ENCODE measurements around the gene ACSL5. TPM values are rescaled to one million over a fixed set of nuclear protein-coding genes. Genes with fewer than 3 reads are reported as not detected.
A peak's percentile ranks its signal among the peaks of the same experiment; 100 is the strongest.
"Not testable (repeated sequence)": the region's sequence is repeated elsewhere in the genome, so short reads cannot be mapped to it uniquely, and the experiment has no call there.

ACSL5 gene
- polyA plus RNA-seq, 1 donor (not counting 4 experiments of a cell fraction or from before 2014, with no cell fraction given) = 0.04 TPM

DNA sequence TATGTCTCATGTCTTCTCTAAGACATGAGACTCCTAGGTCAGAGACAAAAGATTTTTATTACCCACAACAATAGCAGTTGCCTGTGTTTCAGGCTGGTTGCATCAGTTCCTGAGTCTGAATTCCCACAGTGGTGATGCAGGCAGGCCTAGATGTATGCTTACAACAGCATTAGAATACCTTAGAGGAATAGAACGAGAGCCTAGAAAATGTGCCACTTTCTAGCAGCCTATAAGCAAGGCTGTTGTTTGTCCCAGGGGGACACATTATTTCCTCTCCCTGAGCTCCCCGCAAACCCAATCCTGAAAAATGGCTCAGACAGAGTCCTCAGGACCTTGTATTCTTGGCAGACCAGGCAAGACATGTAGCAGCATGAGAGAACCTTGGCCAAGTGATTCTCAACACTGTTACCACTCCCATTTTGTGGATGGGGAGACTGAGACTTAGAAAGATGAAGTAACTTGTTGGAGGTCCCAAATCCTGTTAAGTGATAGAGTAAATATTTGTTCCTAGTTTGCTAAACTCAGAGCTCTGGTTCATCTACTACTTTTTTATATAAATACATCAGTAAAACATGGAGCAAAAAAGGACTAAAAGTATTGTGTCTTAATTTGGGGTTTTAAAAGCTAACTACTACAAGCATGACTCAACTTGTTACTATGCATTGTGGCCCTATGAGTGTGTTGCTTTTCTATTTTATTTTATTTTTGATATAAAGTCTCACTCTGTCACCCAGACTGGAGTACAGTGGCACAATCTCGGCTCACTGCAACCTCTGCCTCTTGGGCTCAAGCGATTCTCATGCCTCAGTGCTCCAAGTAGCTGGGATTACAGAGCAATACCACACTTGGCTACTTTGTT, 87.3 kb downstream of the ACSL5 start:
- dilution Hi-C loops (cut with MboI; ENCODE audit: extremely low pct_ligation_motif_present, low sequenced_read_pairs) = no loop called here
- TF ChIP-seq, protein P1, sequence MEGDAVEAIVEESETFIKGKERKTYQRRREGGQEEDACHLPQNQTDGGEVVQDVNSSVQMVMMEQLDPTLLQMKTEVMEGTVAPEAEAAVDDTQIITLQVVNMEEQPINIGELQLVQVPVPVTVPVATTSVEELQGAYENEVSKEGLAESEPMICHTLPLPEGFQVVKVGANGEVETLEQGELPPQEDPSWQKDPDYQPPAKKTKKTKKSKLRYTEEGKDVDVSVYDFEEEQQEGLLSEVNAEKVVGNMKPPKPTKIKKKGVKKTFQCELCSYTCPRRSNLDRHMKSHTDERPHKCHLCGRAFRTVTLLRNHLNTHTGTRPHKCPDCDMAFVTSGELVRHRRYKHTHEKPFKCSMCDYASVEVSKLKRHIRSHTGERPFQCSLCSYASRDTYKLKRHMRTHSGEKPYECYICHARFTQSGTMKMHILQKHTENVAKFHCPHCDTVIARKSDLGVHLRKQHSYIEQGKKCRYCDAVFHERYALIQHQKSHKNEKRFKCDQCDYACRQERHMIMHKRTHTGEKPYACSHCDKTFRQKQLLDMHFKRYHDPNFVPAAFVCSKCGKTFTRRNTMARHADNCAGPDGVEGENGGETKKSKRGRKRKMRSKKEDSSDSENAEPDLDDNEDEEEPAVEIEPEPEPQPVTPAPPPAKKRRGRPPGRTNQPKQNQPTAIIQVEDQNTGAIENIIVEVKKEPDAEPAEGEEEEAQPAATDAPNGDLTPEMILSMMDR (optimal IDR thresholded peaks at IDR 0.05 in 1 of 3, IDR thresholded peaks at IDR 0.05 in 1 of 3, conservative IDR thresholded peaks at IDR 0.05 in 1 of 3; ENCODE audit: extremely low read depth in 1 of 3, insufficient read depth in 2 of 3, low read length in 3 of 3) = no peak
- TF ChIP-seq EZH2 (IDR thresholded peaks at IDR 0.05; ENCODE audit: low read length) = no peak
- peak overlapping the region; percentile 76 for H3K9ac ChIP-seq (ENCODE audit: control insufficient read depth, extremely low read depth, insufficient read depth, low read length)
- H3K9me1 ChIP-seq (ENCODE audit: control insufficient read depth, extremely low read depth, insufficient read depth, low read length) = no peaks in the 10 kb centered on the region
- H3K27me3 ChIP-seq (ENCODE audit: control insufficient read depth, extremely low read depth, insufficient read depth, low read length) = no peaks in the 10 kb centered on the region
- H2AFZ ChIP-seq (ENCODE audit: control insufficient read depth, low read length) = no peak overlapping the region
- FAIRE-seq (no peak), DNase-seq (ENCODE audit: low read depth, low spot score) (peak; percentile 33)
- H4K20me1 ChIP-seq (ENCODE audit: control insufficient read depth, extremely low read depth, insufficient read depth, low read length) = no peaks in the 10 kb centered on the region
- H3K4me3 ChIP-seq (ENCODE audit: control insufficient read depth in 2 of 3, extremely low read depth in 1 of 3, insufficient read depth in 2 of 3, low read depth in 1 of 3, low read length in 3 of 3) = peak overlapping the region in 1 of 3 experiments; percentile 7
- H3K36me3 ChIP-seq (ENCODE audit: control insufficient read depth in 2 of 2, extremely low read depth in 1 of 2, insufficient read depth in 2 of 2, low read length in 2 of 2) = peaks cover 3 to 11% of the 10 kb centered on the region in 2 experiments
- H3K9me3 ChIP-seq (ENCODE audit: control insufficient read depth, low read depth, low read length) = no peaks in the 10 kb centered on the region
- H3K4me1 ChIP-seq (ENCODE audit: control insufficient read depth, extremely low read depth, insufficient read depth, low read length) = peaks cover 12% of the 10 kb centered on the region
- peaks cover 4% of the 10 kb centered on the region for H3K79me2 ChIP-seq (ENCODE audit: control insufficient read depth, insufficient read depth, low read length)
- peak overlapping the region; percentile 100 for H3K27ac ChIP-seq (ENCODE audit: control insufficient read depth, insufficient read depth, low read length)
- peak overlapping the region; percentile 38 for H3K4me2 ChIP-seq (ENCODE audit: control insufficient read depth, extremely low read depth, insufficient read depth, low read depth, low read length)

DNA sequence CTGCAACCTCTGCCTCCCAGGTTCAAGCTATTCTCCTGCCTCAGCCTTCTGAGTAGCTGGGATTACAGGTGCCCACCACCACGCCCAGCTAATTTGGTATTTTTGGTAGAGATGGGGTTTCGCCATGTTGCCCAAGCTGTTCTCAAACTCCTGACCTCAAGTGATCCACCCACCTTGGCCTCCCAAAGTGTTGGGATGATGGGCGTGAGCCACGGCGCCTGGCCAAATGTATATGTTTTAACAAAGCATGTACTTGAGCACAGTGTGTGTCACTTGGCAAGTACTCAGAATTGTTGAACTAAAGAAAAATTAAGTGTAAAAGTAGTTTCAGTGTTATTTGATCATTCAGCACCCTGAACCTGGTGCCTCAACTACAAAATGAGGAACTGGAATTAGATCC, 90.2 kb downstream of the ACSL5 start:
- H3K4me3 ChIP-seq (ENCODE audit: control insufficient read depth in 2 of 3, extremely low read depth in 1 of 3, insufficient read depth in 2 of 3, low read depth in 1 of 3, low read length in 3 of 3); H2AFZ ChIP-seq (ENCODE audit: control insufficient read depth, low read length); H3K27me3 ChIP-seq (ENCODE audit: control insufficient read depth, extremely low read depth, insufficient read depth, low read length); H3K79me2 ChIP-seq (ENCODE audit: control insufficient read depth, insufficient read depth, low read length); H3K9me3 ChIP-seq (ENCODE audit: control insufficient read depth, low read depth, low read length); H3K27ac ChIP-seq (ENCODE audit: control insufficient read depth, insufficient read depth, low read length); H3K9me1 ChIP-seq (ENCODE audit: control insufficient read depth, extremely low read depth, insufficient read depth, low read length); H4K20me1 ChIP-seq (ENCODE audit: control insufficient read depth, extremely low read depth, insufficient read depth, low read length); dilution Hi-C loops (cut with MboI; ENCODE audit: extremely low pct_ligation_motif_present, low sequenced_read_pairs); H3K9ac ChIP-seq (ENCODE audit: control insufficient read depth, extremely low read depth, insufficient read depth, low read length); FAIRE-seq; DNase-seq (ENCODE audit: low read depth, low spot score); H3K4me2 ChIP-seq (ENCODE audit: control insufficient read depth, extremely low read depth, insufficient read depth, low read depth, low read length): not testable (repeated sequence)
- Histone ChIP-seq H3K4me1 (ENCODE audit: control insufficient read depth, extremely low read depth, insufficient read depth, low read length) (peaks cover 12% of the 10 kb centered on the region), H3K36me3 (ENCODE audit: control insufficient read depth in 2 of 2, extremely low read depth in 1 of 2, insufficient read depth in 2 of 2, low read length in 2 of 2) (peaks cover 3 to 11% of the 10 kb centered on the region in 2 experiments)

Measured in keratinocyte (primary cell).